Parathyroid adenoma (tissue), 2 donors: Measurements from ENCODE around the gene CDH26.
A peak's percentile ranks its signal among the peaks of the same experiment; 100 is the strongest.

Source experiments
- H2AFZ ChIP-seq: fragments of 300-600 bp; sonication (generic); one replicate; pipeline ENCODE4 v1.7.0; 2017; ENCODE audit warnings: antibody characterized with exemption, mild to moderate bottlenecking
- H3K27ac ChIP-seq: fragments of 300-600 bp; sonication (generic); one replicate; pipeline ENCODE4 v1.7.0; 2017
- H3K27me3 ChIP-seq: fragments of 300-600 bp; sonication (generic); one replicate; pipeline ENCODE4 v1.7.0; 2017; ENCODE audit warnings: low read length; ENCODE audit not compliant: control insufficient read depth, insufficient read depth
- H3K36me3 ChIP-seq: fragments of 300-600 bp; sonication (generic); one replicate; pipeline ENCODE4 v1.7.0; 2017; ENCODE audit warnings: low read length; ENCODE audit not compliant: control insufficient read depth, insufficient read depth
- H3K4me1 ChIP-seq: fragments of 300-600 bp; sonication (generic); one replicate; pipeline ENCODE4 v1.7.0; 2017; ENCODE audit warnings: control low read depth
- H3K4me2 ChIP-seq: fragments of 300-600 bp; sonication (generic); one replicate; pipeline ENCODE4 v1.7.0; 2017; ENCODE audit warnings: low read length
- H3K4me3 ChIP-seq: fragments of 300-600 bp; sonication (generic); one replicate; pipeline ENCODE4 v1.7.0; 2017; ENCODE audit warnings: low read depth, low read length
- H3K79me2 ChIP-seq: fragments of 300-600 bp; sonication (generic); one replicate; pipeline ENCODE4 v1.7.0; 2017; ENCODE audit warnings: control low read depth
- H3K9ac ChIP-seq: fragments of 300-600 bp; sonication (generic); one replicate; pipeline ENCODE4 v1.7.0; 2017; ENCODE audit warnings: mild to moderate bottlenecking
- H3K9me3 ChIP-seq: fragments of 300-600 bp; sonication (generic); one replicate; pipeline ENCODE4 v1.7.0; 2017; ENCODE audit warnings: low read length; ENCODE audit not compliant: control insufficient read depth
- TF ChIP-seq, protein P1 (sequence below): fragments of 300-600 bp; sonication (generic); IDR thresholded peaks from one replicate; pipeline ENCODE4 v1.7.0; 2017; ENCODE audit warnings: antibody characterized with exemption, mild to moderate bottlenecking
- donor health status: primary hyperparathyroidism.

CDH26 gene

DNA sequence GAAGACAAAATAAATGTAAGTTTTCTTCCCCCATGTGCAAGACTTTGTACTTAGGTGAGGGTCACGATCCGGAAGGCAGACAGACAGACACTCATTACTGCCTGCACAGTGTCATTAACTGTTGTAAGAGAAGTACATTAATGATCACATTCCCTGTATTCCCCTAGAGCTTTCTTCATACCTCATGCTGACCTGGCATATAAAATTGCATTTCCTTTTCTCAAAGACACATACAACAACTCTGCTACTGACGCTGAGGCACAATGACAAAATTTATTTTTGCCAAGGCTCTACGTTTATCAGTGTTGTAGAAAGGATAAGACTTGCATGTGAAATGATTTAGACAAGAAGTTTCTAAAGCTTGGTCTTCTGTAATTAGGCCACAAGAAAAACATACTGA lies 21.8 kb upstream of the CDH26 start:
- Histone ChIP-seq H3K9me3 (no peaks in the 10 kb centered on the region), H3K4me2 (no peak overlapping the region), H3K27ac (no peak overlapping the region), H3K9ac (no peak overlapping the region), H3K4me1 (no peaks in the 10 kb centered on the region), H3K27me3 (no peaks in the 10 kb centered on the region), H2AFZ (no peak overlapping the region), H3K79me2 (no peaks in the 10 kb centered on the region), H3K36me3 (no peaks in the 10 kb centered on the region), H3K4me3 (no peak overlapping the region)
- TF ChIP-seq, protein P1, sequence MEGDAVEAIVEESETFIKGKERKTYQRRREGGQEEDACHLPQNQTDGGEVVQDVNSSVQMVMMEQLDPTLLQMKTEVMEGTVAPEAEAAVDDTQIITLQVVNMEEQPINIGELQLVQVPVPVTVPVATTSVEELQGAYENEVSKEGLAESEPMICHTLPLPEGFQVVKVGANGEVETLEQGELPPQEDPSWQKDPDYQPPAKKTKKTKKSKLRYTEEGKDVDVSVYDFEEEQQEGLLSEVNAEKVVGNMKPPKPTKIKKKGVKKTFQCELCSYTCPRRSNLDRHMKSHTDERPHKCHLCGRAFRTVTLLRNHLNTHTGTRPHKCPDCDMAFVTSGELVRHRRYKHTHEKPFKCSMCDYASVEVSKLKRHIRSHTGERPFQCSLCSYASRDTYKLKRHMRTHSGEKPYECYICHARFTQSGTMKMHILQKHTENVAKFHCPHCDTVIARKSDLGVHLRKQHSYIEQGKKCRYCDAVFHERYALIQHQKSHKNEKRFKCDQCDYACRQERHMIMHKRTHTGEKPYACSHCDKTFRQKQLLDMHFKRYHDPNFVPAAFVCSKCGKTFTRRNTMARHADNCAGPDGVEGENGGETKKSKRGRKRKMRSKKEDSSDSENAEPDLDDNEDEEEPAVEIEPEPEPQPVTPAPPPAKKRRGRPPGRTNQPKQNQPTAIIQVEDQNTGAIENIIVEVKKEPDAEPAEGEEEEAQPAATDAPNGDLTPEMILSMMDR, result no peak

DNA sequence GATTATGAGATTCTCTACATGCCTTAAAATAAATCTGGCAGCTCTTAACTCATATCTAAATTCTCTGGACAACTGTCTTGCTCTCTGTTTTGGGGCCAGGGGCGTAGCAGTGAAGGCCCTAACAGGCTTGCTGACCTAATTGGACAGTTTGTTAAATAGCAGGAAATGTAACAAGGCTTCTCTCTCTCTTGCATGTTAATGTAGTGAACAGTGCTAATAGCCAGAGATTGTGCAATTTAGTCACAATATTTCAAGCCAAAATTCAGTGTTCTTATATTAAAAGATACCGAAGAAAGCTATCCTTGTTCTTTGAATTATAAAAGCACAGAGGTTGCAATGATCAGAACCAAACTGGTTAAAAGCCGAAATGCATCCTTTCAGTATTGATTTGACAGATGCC lies 21.1 kb upstream of the CDH26 start:
- H3K27me3 ChIP-seq, result no peaks in the 10 kb centered on the region
- H3K9me3 ChIP-seq, result no peaks in the 10 kb centered on the region
- H3K36me3 ChIP-seq, result no peaks in the 10 kb centered on the region
- H3K4me3 ChIP-seq, result no peak overlapping the region
- no peak overlapping the region for H3K27ac ChIP-seq
- peaks cover 5% of the 10 kb centered on the region for H3K4me1 ChIP-seq
- H3K4me2 ChIP-seq, result no peak overlapping the region
- TF ChIP-seq, protein P1, result no peak
- no peak overlapping the region for H2AFZ ChIP-seq
- H3K9ac ChIP-seq, result no peak overlapping the region
- no peaks in the 10 kb centered on the region for H3K79me2 ChIP-seq

DNA sequence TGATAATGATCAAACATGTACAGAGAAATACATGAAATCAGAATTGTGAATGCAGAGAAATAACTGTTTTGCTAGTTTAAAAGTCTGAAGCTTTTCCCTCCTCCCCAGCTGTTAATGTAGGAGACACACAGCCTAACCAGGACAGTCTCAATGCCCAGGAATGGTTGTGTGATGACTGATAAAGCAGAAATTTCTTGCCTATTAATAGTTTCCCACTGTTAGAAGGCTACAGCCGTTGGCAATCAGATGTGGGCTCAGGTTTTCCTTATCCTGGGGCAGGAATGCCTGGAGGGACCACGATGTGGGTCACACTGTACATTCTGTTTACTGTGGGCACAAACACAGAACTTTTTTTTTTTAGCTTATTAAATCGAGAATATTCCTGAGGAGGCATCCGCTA lies 20.0 kb upstream of the CDH26 start:
- Histone ChIP-seq H3K27ac (peak overlapping the region; percentile 6), H3K9me3 (no peaks in the 10 kb centered on the region), H3K36me3 (no peaks in the 10 kb centered on the region), H3K4me3 (no peak overlapping the region), H3K4me1 (peaks cover 5% of the 10 kb centered on the region), H3K79me2 (no peaks in the 10 kb centered on the region), H3K27me3 (no peaks in the 10 kb centered on the region), H3K9ac (no peak overlapping the region), H3K4me2 (no peak overlapping the region), H2AFZ (no peak overlapping the region)
- TF ChIP-seq, protein P1, result no peak

DNA sequence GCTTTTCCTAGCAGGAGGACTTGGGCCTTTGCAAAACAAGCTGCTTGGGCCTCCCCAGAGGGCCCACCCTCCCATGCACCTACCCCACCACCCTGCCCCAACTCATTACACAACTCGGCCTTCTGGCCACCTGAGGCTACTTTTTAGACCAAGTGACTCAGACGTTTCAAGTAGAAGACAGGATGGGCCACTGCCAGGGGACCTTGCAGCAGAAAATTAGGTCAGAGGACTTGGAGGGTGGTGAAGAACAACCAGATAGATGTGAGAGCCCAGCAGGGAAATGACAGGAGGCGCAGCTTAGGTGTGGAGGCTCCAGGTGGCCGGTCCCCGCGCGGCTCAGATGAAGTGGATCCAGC lies 19.5 kb upstream of the CDH26 start:
- no peak overlapping the region for H3K4me3 ChIP-seq
- TF ChIP-seq, protein P1, result no peak
- no peak overlapping the region for H3K4me2 ChIP-seq
- peaks cover 5% of the 10 kb centered on the region for H3K4me1 ChIP-seq
- H3K9ac ChIP-seq, result no peak overlapping the region
- no peak overlapping the region for H2AFZ ChIP-seq
- no peaks in the 10 kb centered on the region for H3K36me3 ChIP-seq
- H3K27me3 ChIP-seq, result no peaks in the 10 kb centered on the region
- no peaks in the 10 kb centered on the region for H3K9me3 ChIP-seq
- no peak overlapping the region for H3K27ac ChIP-seq
- no peaks in the 10 kb centered on the region for H3K79me2 ChIP-seq

DNA sequence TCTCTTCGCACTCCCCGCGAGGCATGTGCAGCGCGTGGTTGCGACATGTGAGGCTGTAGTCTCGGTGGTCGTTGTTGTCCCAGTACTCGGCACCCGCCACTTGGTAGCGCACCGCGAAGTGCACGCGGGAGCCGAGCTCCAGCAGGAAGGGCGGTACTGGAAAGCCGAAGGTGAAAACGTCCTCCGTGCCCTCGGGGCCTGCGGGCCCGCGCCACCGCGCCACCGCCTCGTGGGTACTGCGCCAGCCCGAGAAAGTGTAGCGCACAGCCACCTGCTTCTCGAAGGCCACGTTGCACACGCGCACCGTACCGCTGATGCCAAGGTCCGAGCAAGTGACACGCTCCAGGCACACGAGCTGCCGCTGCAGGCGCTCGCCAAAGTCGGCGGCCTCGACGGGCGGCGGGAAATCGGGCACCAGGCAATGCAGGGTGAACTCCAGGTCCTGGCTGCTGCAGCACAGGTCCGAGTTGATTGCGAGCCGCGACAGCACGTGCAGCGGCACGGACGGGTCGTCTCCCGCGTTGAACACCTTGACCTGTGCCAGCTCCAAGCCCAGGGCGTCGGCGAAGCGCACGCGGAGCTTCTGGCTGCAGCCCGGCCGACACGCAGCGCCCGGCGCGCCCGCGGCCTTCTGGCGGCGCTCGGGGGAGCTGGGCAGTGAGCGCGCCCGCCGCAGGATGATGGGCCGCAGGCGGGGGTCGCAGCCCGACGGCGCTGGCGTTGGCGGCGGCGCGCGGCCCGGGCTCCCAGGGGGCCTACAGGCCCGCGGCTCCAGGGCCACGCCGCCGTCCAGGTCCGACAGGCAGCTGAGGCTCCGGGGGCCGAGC lies 19.0 kb upstream of the CDH26 start:
- TF ChIP-seq, protein P1, result no peak
- H3K9ac ChIP-seq, result no peak overlapping the region
- peaks cover 5% of the 10 kb centered on the region for H3K4me1 ChIP-seq

More for the DNA sequence above, 19.0 kb upstream of the CDH26 start:
- peak overlapping the region; percentile 67 for H3K4me3 ChIP-seq
- H3K27ac ChIP-seq, result peak overlapping the region; percentile 99
- no peaks in the 10 kb centered on the region for H3K36me3 ChIP-seq
- peaks cover 3% of the 10 kb centered on the region for H3K79me2 ChIP-seq
- peak overlapping the region; percentile 79 for H3K4me2 ChIP-seq
- H3K27me3 ChIP-seq, result no peaks in the 10 kb centered on the region
- no peaks in the 10 kb centered on the region for H3K9me3 ChIP-seq
- H2AFZ ChIP-seq, result peak overlapping the region; percentile 85
